ENCODE data around the gene RAB26. TPM values are rescaled to one million over a fixed set of nuclear protein-coding genes. Genes with fewer than 3 reads are reported as not detected.

RAB26 gene
- total and polyA plus RNA-seq, 9 donors = 0.27 to 3.4 (median 0.69) TPM

Other genes starting within 250 kb of the RAB26 start
- not detected for gene HS3ST6, start 230.2 kb upstream of the RAB26 start, total RNA-seq
- gene HS3ST6, start 230.2 kb upstream of the RAB26 start, polyA plus RNA-seq (ENCODE audit: insufficient read depth in 1 of 8, insufficient read length in 8 of 8, low replicate concordance in 1 of 8) = 1 to 10 TPM in 1 of 8 donors, not detected in 7; 1.7 TPM
- 16.3 TPM for gene MSRB1, start 205.4 kb upstream of the RAB26 start, total RNA-seq
- 10 to 100 TPM; 24.2 to 40.7 (median 29.1) TPM for gene MSRB1, start 205.4 kb upstream of the RAB26 start, polyA plus RNA-seq (ENCODE audit: insufficient read depth in 1 of 8, insufficient read length in 8 of 8, low replicate concordance in 1 of 8)
- 43.0 TPM for gene RPL3L, start 193.9 kb upstream of the RAB26 start, total RNA-seq
- 10 to 100 TPM; 11.9 to 63.0 (median 33.4) TPM for gene RPL3L, start 193.9 kb upstream of the RAB26 start, polyA plus RNA-seq (ENCODE audit: insufficient read depth in 1 of 8, insufficient read length in 8 of 8, low replicate concordance in 1 of 8)
- 142 TPM for gene NDUFB10, start 189.1 kb upstream of the RAB26 start, total RNA-seq
- gene NDUFB10, start 189.1 kb upstream of the RAB26 start, polyA plus RNA-seq (ENCODE audit: insufficient read depth in 1 of 8, insufficient read length in 8 of 8, low replicate concordance in 1 of 8) = 100 to 1,000 TPM in 7 of 8 donors, 10 to 100 TPM in 1; 95.4 to 162 (median 128) TPM
- gene RPS2, start 183.8 kb upstream of the RAB26 start, total RNA-seq = 2,334 TPM
- gene RPS2, start 183.8 kb upstream of the RAB26 start, polyA plus RNA-seq (ENCODE audit: insufficient read depth in 1 of 8, insufficient read length in 8 of 8, low replicate concordance in 1 of 8) = 1,000 to 10,000 TPM; 3,011 to 3,712 (median 3,485) TPM
- gene RNF151, start 181.8 kb upstream of the RAB26 start, total RNA-seq = not detected
- not detected for gene RNF151, start 181.8 kb upstream of the RAB26 start, polyA plus RNA-seq (ENCODE audit: insufficient read depth in 1 of 8, insufficient read length in 8 of 8, low replicate concordance in 1 of 8)
- gene TBL3, start 176.6 kb upstream of the RAB26 start, total RNA-seq = 23.9 TPM
- 10 to 100 TPM; 27.9 to 32.9 (median 30.6) TPM for gene TBL3, start 176.6 kb upstream of the RAB26 start, polyA plus RNA-seq (ENCODE audit: insufficient read depth in 1 of 8, insufficient read length in 8 of 8, low replicate concordance in 1 of 8)
- 0.89 TPM for gene NOXO1, start 167.2 kb upstream of the RAB26 start, total RNA-seq
- gene NOXO1, start 167.2 kb upstream of the RAB26 start, polyA plus RNA-seq (ENCODE audit: insufficient read depth in 1 of 8, insufficient read length in 8 of 8, low replicate concordance in 1 of 8) = 1 to 10 TPM in 4 of 8 donors, under 1 TPM in 4; 0.29 to 1.7 (median 0.98) TPM
- 18.3 TPM for gene GFER, start 164.4 kb upstream of the RAB26 start, total RNA-seq
- gene GFER, start 164.4 kb upstream of the RAB26 start, polyA plus RNA-seq (ENCODE audit: insufficient read depth in 1 of 8, insufficient read length in 8 of 8, low replicate concordance in 1 of 8) = 10 to 100 TPM; 14.7 to 23.8 (median 17.8) TPM
- gene SYNGR3, start 158.7 kb upstream of the RAB26 start, total RNA-seq = 0.93 TPM
- gene SYNGR3, start 158.7 kb upstream of the RAB26 start, polyA plus RNA-seq (ENCODE audit: insufficient read depth in 1 of 8, insufficient read length in 8 of 8, low replicate concordance in 1 of 8) = 1 to 10 TPM in 6 of 8 donors, under 1 TPM in 2; 0.70 to 1.5 (median 1.2) TPM
- gene ZNF598, start 138.8 kb upstream of the RAB26 start, total RNA-seq = 6.6 TPM
- 10 to 100 TPM; 21.2 to 28.6 (median 23.6) TPM for gene ZNF598, start 138.8 kb upstream of the RAB26 start, polyA plus RNA-seq (ENCODE audit: insufficient read depth in 1 of 8, insufficient read length in 8 of 8, low replicate concordance in 1 of 8)
- gene NPW, start 128.8 kb upstream of the RAB26 start, total RNA-seq = 0.80 TPM
- gene NPW, start 128.8 kb upstream of the RAB26 start, polyA plus RNA-seq (ENCODE audit: insufficient read depth in 1 of 8, insufficient read length in 8 of 8, low replicate concordance in 1 of 8) = 1 to 10 TPM in 7 of 8 donors, under 1 TPM in 1; 0.57 to 5.4 (median 2.6) TPM
- gene NHERF2, start 121.7 kb upstream of the RAB26 start, total RNA-seq = 22.1 TPM
- gene NHERF2, start 121.7 kb upstream of the RAB26 start, polyA plus RNA-seq (ENCODE audit: insufficient read depth in 1 of 8, insufficient read length in 8 of 8, low replicate concordance in 1 of 8) = 10 to 100 TPM; 34.5 to 60.6 (median 45.6) TPM
- 20.2 TPM for gene NTHL1, start 100.8 kb upstream of the RAB26 start, total RNA-seq
- gene NTHL1, start 100.8 kb upstream of the RAB26 start, polyA plus RNA-seq (ENCODE audit: insufficient read depth in 1 of 8, insufficient read length in 8 of 8, low replicate concordance in 1 of 8) = 10 to 100 TPM; 11.5 to 18.1 (median 14.0) TPM
- gene TSC2, start 100.6 kb upstream of the RAB26 start, total RNA-seq = 31.8 TPM
- 100 to 1,000 TPM in 3 of 8 donors, 10 to 100 TPM in 5; 57.6 to 109 (median 84.6) TPM for gene TSC2, start 100.6 kb upstream of the RAB26 start, polyA plus RNA-seq (ENCODE audit: insufficient read depth in 1 of 8, insufficient read length in 8 of 8, low replicate concordance in 1 of 8)
- 63.3 TPM for gene PKD1, start 12.7 kb upstream of the RAB26 start, total RNA-seq
- 100 to 1,000 TPM; 120 to 183 (median 156) TPM for gene PKD1, start 12.7 kb upstream of the RAB26 start, polyA plus RNA-seq (ENCODE audit: insufficient read depth in 1 of 8, insufficient read length in 8 of 8, low replicate concordance in 1 of 8)
- gene TRAF7, start 7.2 kb downstream of the RAB26 start, total RNA-seq = 29.0 TPM
- gene TRAF7, start 7.2 kb downstream of the RAB26 start, polyA plus RNA-seq (ENCODE audit: insufficient read depth in 1 of 8, insufficient read length in 8 of 8, low replicate concordance in 1 of 8) = 10 to 100 TPM; 32.6 to 52.6 (median 47.6) TPM
- 0.75 TPM for gene CASKIN1, start 48.0 kb downstream of the RAB26 start, total RNA-seq
- 1 to 10 TPM in 7 of 8 donors, under 1 TPM in 1; 0.94 to 2.4 (median 1.9) TPM for gene CASKIN1, start 48.0 kb downstream of the RAB26 start, polyA plus RNA-seq (ENCODE audit: insufficient read depth in 1 of 8, insufficient read length in 8 of 8, low replicate concordance in 1 of 8)
- 13.7 TPM for gene MLST8, start 56.8 kb downstream of the RAB26 start, total RNA-seq
- gene MLST8, start 56.8 kb downstream of the RAB26 start, polyA plus RNA-seq (ENCODE audit: insufficient read depth in 1 of 8, insufficient read length in 8 of 8, low replicate concordance in 1 of 8) = 10 to 100 TPM; 30.6 to 38.2 (median 34.5) TPM
- 5.8 TPM for gene BRICD5, start 62.2 kb downstream of the RAB26 start, total RNA-seq
- gene BRICD5, start 62.2 kb downstream of the RAB26 start, polyA plus RNA-seq (ENCODE audit: insufficient read depth in 1 of 8, insufficient read length in 8 of 8, low replicate concordance in 1 of 8) = 10 to 100 TPM in 2 of 8 donors, 1 to 10 TPM in 6; 3.9 to 11.0 (median 7.6) TPM
- 12.2 TPM for gene PGP, start 66.2 kb downstream of the RAB26 start, total RNA-seq
- 10 to 100 TPM; 11.8 to 18.1 (median 16.9) TPM for gene PGP, start 66.2 kb downstream of the RAB26 start, polyA plus RNA-seq (ENCODE audit: insufficient read depth in 1 of 8, insufficient read length in 8 of 8, low replicate concordance in 1 of 8)
- gene E4F1, start 75.0 kb downstream of the RAB26 start, total RNA-seq = 18.6 TPM
- gene E4F1, start 75.0 kb downstream of the RAB26 start, polyA plus RNA-seq (ENCODE audit: insufficient read depth in 1 of 8, insufficient read length in 8 of 8, low replicate concordance in 1 of 8) = 10 to 100 TPM; 14.2 to 19.3 (median 17.3) TPM
- 0.89 TPM for gene DNASE1L2, start 87.8 kb downstream of the RAB26 start, total RNA-seq
- gene DNASE1L2, start 87.8 kb downstream of the RAB26 start, polyA plus RNA-seq (ENCODE audit: insufficient read depth in 1 of 8, insufficient read length in 8 of 8, low replicate concordance in 1 of 8) = 1 to 10 TPM in 1 of 8 donors, under 1 TPM in 7; 0.60 to 1.2 (median 0.84) TPM
- 56.9 TPM for gene ECI1, start 103.0 kb downstream of the RAB26 start, total RNA-seq
- 10 to 100 TPM; 44.4 to 81.7 (median 59.5) TPM for gene ECI1, start 103.0 kb downstream of the RAB26 start, polyA plus RNA-seq (ENCODE audit: insufficient read depth in 1 of 8, insufficient read length in 8 of 8, low replicate concordance in 1 of 8)
- gene RNPS1, start 119.5 kb downstream of the RAB26 start, total RNA-seq = 80.7 TPM
- 100 to 1,000 TPM; 169 to 198 (median 188) TPM for gene RNPS1, start 119.5 kb downstream of the RAB26 start, polyA plus RNA-seq (ENCODE audit: insufficient read depth in 1 of 8, insufficient read length in 8 of 8, low replicate concordance in 1 of 8)
- 7.5 TPM for gene ABCA3, start 192.1 kb downstream of the RAB26 start, total RNA-seq
- 10 to 100 TPM; 11.5 to 17.6 (median 15.9) TPM for gene ABCA3, start 192.1 kb downstream of the RAB26 start, polyA plus RNA-seq (ENCODE audit: insufficient read depth in 1 of 8, insufficient read length in 8 of 8, low replicate concordance in 1 of 8)

All from muscle of leg (tissue), 9 donors.